Mesothelial cell of epicardium (in vitro differentiated cells): Measurements from ENCODE around the gene SASH3. TPM values are rescaled to one million over a fixed set of nuclear protein-coding genes. Genes with fewer than 3 reads are reported as not detected.
A peak's percentile ranks its signal among the peaks of the same experiment; 100 is the strongest.

Experiments
- DNase-seq, 2 experiments: peaks; one replicate each; pipeline ENCODE4 v3.0.0; 2021; ENCODE audit warnings: low spot score in 2 of 2; ENCODE audit not compliant: unreplicated experiment in 2 of 2
- H3K27ac Mint-ChIP-seq: 2 replicates; pipeline ENCODE4 v1.8.0; 2021; ENCODE audit warnings: mixed read lengths
- H3K27me3 Mint-ChIP-seq: 2 replicates; pipeline ENCODE4 v1.8.0; 2021; ENCODE audit warnings: low read depth, mixed read lengths
- H3K36me3 Mint-ChIP-seq: 2 replicates; pipeline ENCODE4 v1.8.0; 2021; ENCODE audit warnings: mixed read lengths
- H3K4me1 Mint-ChIP-seq: 2 replicates; pipeline ENCODE4 v1.8.0; 2021; ENCODE audit warnings: mixed read lengths
- H3K4me3 Mint-ChIP-seq: 2 replicates; pipeline ENCODE4 v1.8.0; 2021; ENCODE audit warnings: mild to moderate bottlenecking, moderate library complexity, mixed read lengths
- H3K9me3 Mint-ChIP-seq: 2 replicates; pipeline ENCODE4 v1.8.0; 2021; ENCODE audit warnings: mixed read lengths
- total RNA-seq: library from RNA; stranded (reverse); gene quantifications from 3 replicates; pipeline ENCODE4 v1.2.1, GENCODE V29; 2021
- TF ChIP-seq, protein P1 (sequence below): fragments of 200-600 bp; sonication (generic); IDR thresholded peaks from one replicate; pipeline ENCODE4 v1.5.0; 2021; ENCODE audit warnings: antibody characterized with exemption; ENCODE audit not compliant: unreplicated experiment

SASH3 gene
- total RNA-seq, 1 donor from 2014 or later, result not detected

DNA sequence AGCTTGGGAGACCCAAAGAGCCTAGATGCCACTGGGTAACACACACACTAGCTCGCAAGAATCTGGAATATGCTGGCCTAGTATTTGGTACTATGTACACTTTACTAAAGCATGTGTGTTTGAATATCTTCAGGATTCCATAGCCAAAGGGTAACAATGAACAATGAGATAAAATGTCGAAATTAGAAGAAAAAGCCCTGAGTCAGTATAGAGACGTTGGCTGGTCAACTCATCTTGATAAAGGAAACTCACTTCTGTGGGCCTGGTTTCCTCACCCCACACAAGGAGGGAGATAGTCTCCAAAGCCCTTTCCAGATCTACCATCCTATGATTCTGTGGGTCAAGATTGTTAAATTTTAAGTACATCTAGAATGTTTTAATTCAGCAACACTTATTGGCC is 57.1 kb downstream of the SASH3 start:
- Mint-ChIP-seq H3K9me3 (peaks cover 18% of the 10 kb centered on the region), H3K27me3 (no peaks in the 10 kb centered on the region), H3K4me3 (no peak overlapping the region), H3K27ac (no peak overlapping the region), H3K4me1 (peaks cover 7% of the 10 kb centered on the region), H3K36me3 (no peaks in the 10 kb centered on the region)
- TF ChIP-seq, protein P1, sequence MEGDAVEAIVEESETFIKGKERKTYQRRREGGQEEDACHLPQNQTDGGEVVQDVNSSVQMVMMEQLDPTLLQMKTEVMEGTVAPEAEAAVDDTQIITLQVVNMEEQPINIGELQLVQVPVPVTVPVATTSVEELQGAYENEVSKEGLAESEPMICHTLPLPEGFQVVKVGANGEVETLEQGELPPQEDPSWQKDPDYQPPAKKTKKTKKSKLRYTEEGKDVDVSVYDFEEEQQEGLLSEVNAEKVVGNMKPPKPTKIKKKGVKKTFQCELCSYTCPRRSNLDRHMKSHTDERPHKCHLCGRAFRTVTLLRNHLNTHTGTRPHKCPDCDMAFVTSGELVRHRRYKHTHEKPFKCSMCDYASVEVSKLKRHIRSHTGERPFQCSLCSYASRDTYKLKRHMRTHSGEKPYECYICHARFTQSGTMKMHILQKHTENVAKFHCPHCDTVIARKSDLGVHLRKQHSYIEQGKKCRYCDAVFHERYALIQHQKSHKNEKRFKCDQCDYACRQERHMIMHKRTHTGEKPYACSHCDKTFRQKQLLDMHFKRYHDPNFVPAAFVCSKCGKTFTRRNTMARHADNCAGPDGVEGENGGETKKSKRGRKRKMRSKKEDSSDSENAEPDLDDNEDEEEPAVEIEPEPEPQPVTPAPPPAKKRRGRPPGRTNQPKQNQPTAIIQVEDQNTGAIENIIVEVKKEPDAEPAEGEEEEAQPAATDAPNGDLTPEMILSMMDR, result no peak
- DNase-seq, result no peak

- Mint-ChIP-seq H3K9me3 (peaks cover 9% of the 10 kb centered on the region), H3K4me3 (no peak overlapping the region), H3K27ac (no peak overlapping the region), H3K36me3 (no peaks in the 10 kb centered on the region), H3K27me3 (peaks cover 3% of the 10 kb centered on the region), H3K4me1 (peaks cover 15% of the 10 kb centered on the region)
- DNase-seq, result no peak
- TF ChIP-seq, protein P1, result no peak
These were observed 60.6 kb downstream of the SASH3 start for GRCh38 chrX:129840344-129840743.

- H3K9me3 Mint-ChIP-seq, result peaks cover 4% of the 10 kb centered on the region
- H3K27ac Mint-ChIP-seq, result peak overlapping the region; percentile 31
These were observed 62.9 kb downstream of the SASH3 start for GRCh38 chrX:129842510-129843208.

DNA sequence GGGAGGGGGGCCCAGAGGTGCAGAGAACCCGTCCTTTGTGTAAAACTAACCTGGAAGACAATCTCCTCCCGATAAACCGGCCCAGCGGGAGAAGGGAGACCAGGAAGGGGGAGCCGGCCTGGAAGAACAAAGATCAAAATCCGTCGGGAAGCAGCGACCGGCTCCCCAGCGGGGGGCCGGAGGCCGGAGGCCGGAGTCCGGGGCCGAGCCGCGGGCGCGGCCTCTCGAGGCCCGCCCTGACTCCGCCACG is 63.4 kb downstream of the SASH3 start:
- Mint-ChIP-seq H3K36me3 (no peaks in the 10 kb centered on the region), H3K4me1 (peaks cover 15% of the 10 kb centered on the region), H3K27me3 (peaks cover 9% of the 10 kb centered on the region), H3K27ac (peak overlapping the region; percentile 31), H3K4me3 (peak overlapping the region; percentile 84), H3K9me3 (peaks cover 4% of the 10 kb centered on the region)
- no peak for DNase-seq
- TF ChIP-seq, protein P1, result no peak

More at GRCh38 chrX:129842510-129843208, 62.9 kb downstream of the SASH3 start:
- Mint-ChIP-seq H3K4me3 (peak overlapping the region; percentile 84), H3K36me3 (no peaks in the 10 kb centered on the region), H3K4me1 (peaks cover 15% of the 10 kb centered on the region), H3K27me3 (peaks cover 7% of the 10 kb centered on the region)
- TF ChIP-seq, protein P1, result no peak
- DNase-seq, result no peak

GRCh38 chrX:129843459-129844306 is 63.9 kb downstream of the SASH3 start, which contains the start of gene ZDHHC9:
Gene ZDHHC9, minus strand, starts transcription at chrX:129843886. Its CDS starts 1,941 bp downstream, at chrX:129841945.
- TF ChIP-seq, protein P1, result no peak
- peaks cover 4% of the 10 kb centered on the region for H3K9me3 Mint-ChIP-seq
- peak within 1 kb of the TSS; percentile 84 for H3K4me3 Mint-ChIP-seq
- H3K4me1 Mint-ChIP-seq, result peaks cover 15% of the 10 kb centered on the region
- peak; percentile 80 to 91 for DNase-seq
- no peaks in the 10 kb centered on the region for H3K36me3 Mint-ChIP-seq
- H3K27ac Mint-ChIP-seq, result peak within 1 kb of the TSS; percentile 93
- peaks cover 13% of the 10 kb centered on the region for H3K27me3 Mint-ChIP-seq

Other genes with a start within 250 kb of the SASH3 start
- gene OCRL, start 239.7 kb upstream of the SASH3 start, total RNA-seq, result 46.7 to 49.0 TPM (median 48.9 TPM) in 3 replicates
- 0.29 to 0.54 TPM (median 0.33 TPM) in 3 replicates for gene APLN, start 125.0 kb upstream of the SASH3 start, total RNA-seq
- gene XPNPEP2, start 41.0 kb upstream of the SASH3 start, total RNA-seq, result 3.5 to 4.2 TPM (median 4.0 TPM) in 3 replicates
- gene ZDHHC9, start 63.9 kb downstream of the SASH3 start, total RNA-seq, result 30.2 to 33.1 TPM (median 32.2 TPM) in 3 replicates
- gene UTP14A, start 126.2 kb downstream of the SASH3 start, total RNA-seq, result 19.2 to 20.4 TPM (median 19.2 TPM) in 3 replicates
- gene BCORL1, start 202.7 kb downstream of the SASH3 start, total RNA-seq, result 27.7 to 28.9 TPM (median 28.0 TPM) in 3 replicates